HFFc6 (cell line): ENCODE data around the gene PTCSC3. TPM values are rescaled to one million over a fixed set of nuclear protein-coding genes. Genes with fewer than 3 reads are reported as not detected.

Source experiments
- DNase-seq: peaks from one replicate; pipeline ENCODE4 v3.0.0-alpha.2; 2018
- H3K27ac Mint-ChIP-seq: 2 replicates; pipeline ENCODE4 v1.8.0; 2020; ENCODE audit warnings: mild to moderate bottlenecking, mixed read lengths
- H3K27me3 Mint-ChIP-seq: 2 replicates; pipeline ENCODE4 v1.8.0; 2021; ENCODE audit warnings: mild to moderate bottlenecking, moderate library complexity, mixed read lengths; ENCODE audit not compliant: insufficient read depth
- H3K36me3 Mint-ChIP-seq: 2 replicates; pipeline ENCODE4 v1.8.0; 2021; ENCODE audit warnings: low read depth, mixed read lengths
- H3K4me1 Mint-ChIP-seq: 2 replicates; pipeline ENCODE4 v1.8.0; 2020; ENCODE audit warnings: low read depth, mixed read lengths
- H3K4me3 Mint-ChIP-seq: 2 replicates; pipeline ENCODE4 v1.8.0; 2020; ENCODE audit warnings: mild to moderate bottlenecking, moderate library complexity, mixed read lengths
- H3K9me3 Mint-ChIP-seq: 2 replicates; pipeline ENCODE4 v1.8.0; 2020; ENCODE audit warnings: mild to moderate bottlenecking, mixed read lengths
- CTCF ChIP-seq: fragments of 200-600 bp; sonication (generic); IDR thresholded peaks from 2 replicates; pipeline ENCODE4 v1.5.0; 2021; ENCODE audit warnings: antibody characterized with exemption, mild to moderate bottlenecking
- total RNA-seq, 6 experiments: library from RNA; stranded (reverse); fragmentation: NEBNext Ultra II Directional; extraction: Animal tissue kit (Norgen Biotek cat#: 25700); gene quantifications; 2 replicates in 1 of 6; 3 replicates in 5 of 6; pipeline ENCODE4 v1.2.3, GENCODE V29; 2021

PTCSC3 gene
- total RNA-seq, 6 experiments from 2014 or later, result not detected

- H3K27ac Mint-ChIP-seq, result no peak overlapping the region
- no peak for TF ChIP-seq CTCF
- no peak overlapping the region for H3K4me3 Mint-ChIP-seq
- no peaks in the 10 kb centered on the region for H3K4me1 Mint-ChIP-seq
- H3K9me3 Mint-ChIP-seq, result peaks cover 16% of the 10 kb centered on the region; the same call in 1 of the 2 replicates
- H3K27me3 Mint-ChIP-seq, result no peaks in the 10 kb centered on the region; the same call in 1 of the 2 replicates
- no peak for DNase-seq
- H3K36me3 Mint-ChIP-seq, result no peaks in the 10 kb centered on the region
These were observed 1.6 kb downstream of the PTCSC3 start for GRCh38 chr14:36174767-36175424.

- H3K4me3 Mint-ChIP-seq, result no peak overlapping the region
- TF ChIP-seq CTCF, result no peak
- DNase-seq, result no peak
- no peak overlapping the region for H3K27ac Mint-ChIP-seq
- H3K27me3 Mint-ChIP-seq, result no peaks in the 10 kb centered on the region; the same call in none of the 2 replicates
- peaks cover 15% of the 10 kb centered on the region; the same call in 1 of the 2 replicates for H3K9me3 Mint-ChIP-seq
- no peaks in the 10 kb centered on the region for H3K36me3 Mint-ChIP-seq
- no peaks in the 10 kb centered on the region for H3K4me1 Mint-ChIP-seq
These were observed 3.4 kb downstream of the PTCSC3 start for GRCh38 chr14:36173161-36173560.

GRCh38 chr14:36171607-36172006 lies 4.9 kb downstream of the PTCSC3 start:
- H3K36me3 Mint-ChIP-seq, result no peaks in the 10 kb centered on the region
- no peaks in the 10 kb centered on the region for H3K4me1 Mint-ChIP-seq
- no peak overlapping the region for H3K4me3 Mint-ChIP-seq
- no peak overlapping the region for H3K27ac Mint-ChIP-seq
- TF ChIP-seq CTCF, result no peak
- H3K27me3 Mint-ChIP-seq, result no peaks in the 10 kb centered on the region; the same call in none of the 2 replicates
- DNase-seq, result no peak
- no peaks in the 10 kb centered on the region; the same call in 1 of the 2 replicates for H3K9me3 Mint-ChIP-seq

- no peaks in the 10 kb centered on the region; the same call in 1 of the 2 replicates for H3K27me3 Mint-ChIP-seq
These were observed 9.1 kb downstream of the PTCSC3 start for GRCh38 chr14:36167431-36167830.

GRCh38 chr14:36163451-36163850 lies 13.1 kb downstream of the PTCSC3 start:
- no peaks in the 10 kb centered on the region; the same call in 1 of the 2 replicates for H3K4me1 Mint-ChIP-seq
- no peak for TF ChIP-seq CTCF
- H3K9me3 Mint-ChIP-seq, result peaks cover 19% of the 10 kb centered on the region
- no peaks in the 10 kb centered on the region; the same call in 1 of the 2 replicates for H3K27me3 Mint-ChIP-seq
- no peak overlapping the region for H3K4me3 Mint-ChIP-seq
- H3K36me3 Mint-ChIP-seq, result no peaks in the 10 kb centered on the region
- DNase-seq, result no peak
- H3K27ac Mint-ChIP-seq, result no peak overlapping the region

More at GRCh38 chr14:36167431-36167830, 9.1 kb downstream of the PTCSC3 start:
- Mint-ChIP-seq H3K27ac (no peak overlapping the region), H3K4me3 (no peak overlapping the region), H3K9me3 (no peaks in the 10 kb centered on the region; the same call in 1 of the 2 replicates), H3K36me3 (no peaks in the 10 kb centered on the region), H3K4me1 (no peaks in the 10 kb centered on the region; the same call in 1 of the 2 replicates)
- TF ChIP-seq CTCF, result no peak
- no peak for DNase-seq
